HuH-7.5 (cell line): ENCODE results near the gene ANKRD63.

ENCODE experiments used
- DNase-seq: peaks from one replicate; pipeline ENCODE4 v3.0.0; 2011; ENCODE audit warnings: low spot score

Gene ANKRD63

DNA sequence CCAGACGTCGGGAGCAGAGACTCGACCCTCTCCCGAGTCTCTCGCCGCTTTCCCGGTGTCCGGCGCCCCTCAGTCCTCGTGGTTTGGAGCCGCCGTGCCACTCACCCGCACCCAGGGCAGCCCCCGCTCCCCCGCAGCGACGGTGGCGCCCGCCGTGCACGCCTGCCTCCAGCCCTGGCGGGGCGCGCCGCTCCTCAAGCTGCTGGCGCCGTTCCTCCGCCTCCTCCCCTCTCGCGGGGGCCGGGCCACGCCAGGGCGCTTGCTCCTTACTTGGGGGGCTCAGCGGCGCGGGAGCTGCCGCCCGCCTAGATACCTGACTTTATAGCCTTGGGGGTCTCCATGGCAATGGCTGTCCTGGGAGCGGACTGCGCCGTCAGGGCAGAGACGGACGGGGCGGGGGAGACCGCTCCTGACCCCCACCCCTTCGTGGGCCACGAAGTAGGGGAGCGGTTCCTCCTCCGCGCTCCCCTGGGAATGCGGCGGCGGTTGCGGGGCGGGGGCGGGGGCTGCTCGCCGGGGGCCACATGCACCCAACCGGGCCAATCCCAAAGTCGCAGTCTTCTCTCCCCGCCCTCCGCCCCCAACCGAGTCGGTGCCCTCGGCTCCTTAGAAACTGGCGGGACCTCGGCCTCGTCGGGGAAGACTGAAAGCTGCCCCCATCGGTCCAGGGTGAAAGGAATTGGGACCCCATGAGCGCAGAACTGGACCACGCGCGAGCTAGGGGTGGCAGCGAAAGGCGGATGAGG is at the start of gene ANKRD63:
Gene ANKRD63, minus strand, starts transcription at position 196 of the 746 bp plus-strand sequence. CDS start 478 bp downstream, outside the sequence.
- peak; percentile 79 for DNase-seq

DNA sequence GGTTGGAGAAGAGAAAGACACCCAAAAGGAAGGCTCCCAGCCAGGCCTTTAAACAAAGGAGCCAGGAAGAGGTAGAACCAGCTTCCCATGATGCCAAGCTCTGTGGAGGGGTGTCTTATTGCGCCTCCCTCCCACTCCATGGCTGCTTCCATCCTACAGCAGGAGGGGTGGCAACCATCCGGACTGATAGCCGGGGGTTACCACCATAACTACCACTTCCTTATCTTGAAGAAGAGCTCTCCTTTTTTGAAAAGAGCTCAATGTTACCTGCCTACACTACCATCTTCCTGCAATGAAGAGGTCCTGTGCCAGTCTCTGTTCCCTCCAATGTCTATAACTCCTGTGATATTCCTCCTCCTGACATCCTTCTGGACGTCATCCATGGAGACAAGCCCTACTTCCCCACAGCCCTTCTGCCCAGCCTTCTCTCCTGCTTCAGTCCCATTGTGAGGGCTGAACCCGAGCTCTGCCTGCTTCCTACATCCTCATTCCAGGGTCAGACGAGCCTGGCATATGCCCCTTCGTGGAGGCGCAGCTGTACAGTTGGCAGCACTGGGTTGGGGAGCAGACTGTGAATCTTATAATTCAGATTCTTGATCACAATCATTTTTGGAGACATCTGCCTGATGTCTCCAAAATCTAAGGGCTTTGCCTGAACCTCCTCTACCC is 49.4 kb upstream of the ANKRD63 start:
- DNase-seq, result no peak

GRCh38 chr15:40331637-40332036 is 48.8 kb upstream of the ANKRD63 start:
- DNase-seq, result no peak

- no peak for DNase-seq
These were observed 48.2 kb upstream of the ANKRD63 start for GRCh38 chr15:40331026-40331425.

- DNase-seq, result no peak
These were observed 47.5 kb upstream of the ANKRD63 start for GRCh38 chr15:40330368-40330836.

DNA sequence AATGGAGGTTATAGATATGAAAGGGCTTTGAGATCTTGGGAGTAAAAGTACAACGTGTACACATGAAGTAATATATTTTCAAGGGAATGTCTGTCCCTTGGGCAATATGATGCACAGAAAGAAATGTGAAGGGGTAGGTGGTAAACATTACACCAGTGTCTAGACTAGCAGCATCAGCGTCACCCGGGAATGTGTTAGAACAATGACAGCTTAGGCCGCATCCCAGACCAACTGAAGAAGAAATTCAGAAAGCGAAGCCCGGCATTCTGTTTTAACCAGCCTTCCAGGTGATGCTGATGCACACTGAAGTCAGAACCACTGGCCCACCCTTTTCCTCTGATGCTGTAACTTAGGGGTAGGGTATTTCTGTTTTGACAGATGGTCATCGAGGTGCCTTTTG is 46.9 kb upstream of the ANKRD63 start:
- DNase-seq, result no peak

- DNase-seq, result no peak
These were observed 45.9 kb upstream of the ANKRD63 start for GRCh38 chr15:40328751-40329150.

DNA sequence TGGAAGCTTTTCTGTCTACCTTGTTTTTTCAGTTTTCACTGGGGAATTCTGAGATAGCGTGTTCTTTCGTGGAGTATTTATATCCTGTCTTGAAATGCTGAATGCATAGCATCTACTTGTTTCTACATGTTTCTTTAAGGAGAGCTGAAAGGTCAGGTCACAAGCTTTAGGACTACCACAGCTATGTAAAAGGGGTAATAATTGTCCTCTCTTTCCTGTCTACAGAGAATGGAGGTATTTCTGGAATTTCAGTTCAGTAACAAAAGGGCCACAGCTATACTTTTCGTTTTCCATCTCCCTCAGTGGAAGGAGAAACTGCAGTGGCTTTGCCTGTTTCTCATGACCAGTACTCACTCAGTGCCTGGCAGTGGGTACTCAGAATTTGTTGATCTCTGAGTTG is 45.3 kb upstream of the ANKRD63 start:
- DNase-seq, result no peak

- no peak for DNase-seq
These were observed 44.6 kb upstream of the ANKRD63 start for GRCh38 chr15:40327457-40327856.

DNA sequence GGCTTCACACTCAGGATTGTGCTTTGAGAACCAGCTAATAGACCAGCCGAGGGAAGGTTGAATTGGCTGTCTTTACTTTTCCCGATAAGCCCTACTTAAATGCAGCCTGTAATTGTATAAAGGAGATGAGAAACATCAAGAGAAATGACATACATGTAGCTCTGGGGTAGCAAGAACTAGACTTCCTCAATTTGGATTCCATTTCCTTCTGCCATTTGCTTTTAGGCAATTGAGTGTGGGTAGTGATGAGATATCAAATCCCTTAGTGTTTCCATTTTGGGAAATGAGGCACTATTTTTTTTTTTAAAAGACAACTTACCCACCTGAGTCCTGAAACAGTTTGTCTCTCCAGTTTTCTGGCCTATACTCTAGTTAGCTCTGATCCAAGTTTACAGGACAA is 42.8 kb upstream of the ANKRD63 start:
- no peak for DNase-seq

DNA sequence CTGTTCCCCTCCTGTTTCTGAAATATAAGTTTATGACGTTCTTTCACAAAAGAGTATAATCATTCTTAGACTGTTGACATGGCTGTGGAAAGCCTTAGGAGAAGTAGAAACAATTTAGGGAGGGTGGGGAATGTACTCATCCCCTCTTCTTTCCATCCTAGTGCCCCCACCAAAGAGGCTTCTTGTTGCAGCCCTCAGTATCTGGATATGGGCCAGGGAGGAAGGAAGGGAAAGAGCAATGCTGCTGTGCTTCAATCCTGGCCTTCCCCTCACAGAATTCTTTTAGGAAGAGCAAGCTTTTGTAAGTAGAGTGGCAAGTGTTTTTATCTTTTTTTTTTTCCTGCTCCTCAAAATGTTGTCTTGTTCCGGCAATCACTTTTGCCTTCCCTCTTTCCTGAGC is 42.3 kb upstream of the ANKRD63 start:
- DNase-seq, result no peak

GRCh38 chr15:40323953-40324937 is 41.4 kb upstream of the ANKRD63 start:
- DNase-seq, result peak; percentile 46

DNA sequence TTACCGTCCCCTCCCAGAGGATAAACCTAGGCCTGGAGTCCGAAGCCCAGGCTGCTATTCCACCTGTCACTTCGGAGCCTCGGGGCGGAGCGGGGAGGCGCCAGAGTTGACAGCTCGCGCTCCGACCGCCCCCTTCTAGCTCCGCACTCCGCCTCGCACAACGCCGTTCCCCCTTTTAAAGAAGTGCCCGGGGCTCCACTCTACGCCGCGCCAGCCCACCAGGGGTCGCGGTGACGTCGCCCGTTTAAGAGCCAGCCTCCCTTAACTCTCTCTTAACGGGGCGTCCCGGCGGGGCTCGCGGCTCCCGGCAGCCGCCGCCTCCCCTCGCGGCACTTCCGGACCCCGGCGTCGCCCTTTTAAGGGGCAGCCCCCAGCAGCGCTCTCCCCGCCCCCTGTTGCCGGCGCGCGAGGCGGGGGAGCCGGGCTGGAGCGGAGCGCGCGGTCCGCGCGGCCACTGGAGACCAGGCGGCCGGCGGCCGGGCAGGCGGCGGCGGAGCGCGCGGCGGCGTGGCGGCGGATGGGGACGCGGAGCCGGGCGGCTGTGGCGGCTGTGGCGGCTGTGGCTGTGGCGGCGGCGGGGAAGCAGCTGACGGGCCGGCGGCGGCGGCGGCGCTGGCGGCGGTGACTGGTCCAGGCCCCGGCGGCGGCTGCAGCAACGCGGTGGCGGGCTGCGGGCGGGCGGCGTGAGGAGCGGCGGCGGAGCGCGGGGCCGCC is 40.5 kb upstream of the ANKRD63 start, which contains the start of gene INAFM2:
Gene INAFM2, plus strand, starts transcription at position 454 of the 714 bp plus-strand sequence. CDS start 364 bp downstream, outside the sequence.
- DNase-seq, result peak; percentile 89

- DNase-seq, result no peak
These were observed 39.8 kb upstream of the ANKRD63 start for GRCh38 chr15:40322531-40323238.

GRCh38 chr15:40320931-40321371 is 38.1 kb upstream of the ANKRD63 start:
- DNase-seq, result peak; percentile 73

GRCh38 chr15:40320409-40320808 is 37.5 kb upstream of the ANKRD63 start:
- DNase-seq, result no peak

DNA sequence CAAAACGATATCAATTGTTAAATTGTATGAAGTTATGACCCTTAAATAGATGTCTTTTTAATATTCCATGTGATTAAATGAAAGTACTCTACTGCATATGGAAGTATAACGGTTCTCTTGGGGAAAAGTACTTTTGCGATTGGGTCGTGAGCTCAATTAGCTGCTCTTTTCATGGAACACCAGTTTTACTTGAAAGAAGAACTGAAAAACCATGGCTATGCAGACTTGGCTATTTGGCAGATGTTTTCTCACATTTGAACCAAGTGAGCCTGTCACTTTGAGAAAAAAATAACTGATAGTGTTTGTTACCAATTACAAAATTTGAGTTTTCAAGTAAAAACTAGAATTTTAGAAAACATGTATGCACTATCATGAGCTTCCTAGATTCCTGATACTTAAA is 34.7 kb upstream of the ANKRD63 start:
- no peak for DNase-seq

DNA sequence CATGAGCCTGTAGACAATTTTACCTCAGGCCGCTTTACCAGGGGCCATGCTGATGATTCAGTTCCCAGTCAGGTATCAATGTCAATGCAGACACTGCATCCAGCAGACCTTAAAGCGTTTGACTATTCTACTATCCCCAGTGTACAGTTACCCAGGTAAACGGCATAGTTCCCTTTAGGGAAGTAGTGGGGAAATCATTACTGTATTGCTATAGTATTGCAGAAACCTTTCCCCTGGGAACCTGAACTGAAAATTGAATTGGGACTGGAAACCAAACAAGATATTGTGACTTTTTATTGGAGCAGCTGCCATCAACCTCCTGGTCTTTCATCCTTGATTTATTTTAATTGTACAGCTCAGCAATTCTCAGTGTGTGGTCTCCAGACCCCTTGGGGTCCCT is 34.1 kb upstream of the ANKRD63 start:
- no peak for DNase-seq

- no peak for DNase-seq
These were observed 31.9 kb upstream of the ANKRD63 start for GRCh38 chr15:40314723-40315276.
